SK-N-SH (cell line): ENCODE measurements around the gene MRPL49. TPM values are rescaled to one million over a fixed set of nuclear protein-coding genes. Genes with fewer than 3 reads are reported as not detected.

Experiments used
- CTCF ChIA-PET: fragments of 300-600, 350-600 bp; formaldehyde crosslinking; extraction: SDS; loops from one replicate; lab custom pipeline; 2021; lab: Yijun Ruan, JAX
- POLR2A ChIA-PET: fragments of 350-600 bp; sonication (Branson Sonifier 250); formaldehyde crosslinking; extraction: SDS; loops from one replicate; lab custom pipeline; 2020; ENCODE audit warnings: antibody characterized with exemption, inconsistent platforms; lab: Yijun Ruan, JAX
- DNase-seq: peaks from one replicate; pipeline ENCODE4 v3.0.0; 2012
- H2AFZ ChIP-seq: fragments of 200-600 bp; sonication (generic); 2 replicates; pipeline ENCODE4 v1.8.1; 2016; ENCODE audit warnings: antibody characterized with exemption, mild to moderate bottlenecking, low read depth
- H3F3A ChIP-seq: fragments of 200-600 bp; sonication (generic); replicated peaks from 2 replicates; pipeline ENCODE3; 2016; ENCODE audit warnings: antibody characterized with exemption, mild to moderate bottlenecking; ENCODE audit not compliant: insufficient read depth
- H3K27ac ChIP-seq, 2 experiments: fragments of 200-500 bp in 1 of 2; fragments of 200-600 bp in 1 of 2; sonication (Bioruptor generic) in 1 of 2; sonication (generic), shearing (Covaris generic) in 1 of 2; 2 replicates each; pipeline versions ENCODE4 v1.5.1 to v1.6.1; 2014 to 2016; ENCODE audit warnings: low read depth in 2 of 2, inconsistent platforms in 1 of 2, low read length in 1 of 2, mild to moderate bottlenecking in 1 of 2, mixed read lengths in 1 of 2
- H3K27me3 ChIP-seq: fragments of 200-600 bp; sonication (generic), shearing (Covaris generic); 2 replicates; pipeline ENCODE4 v1.6.1; 2016; ENCODE audit warnings: mixed run types; ENCODE audit not compliant: insufficient read depth
- H3K36me3 ChIP-seq, 2 experiments: fragments of 200-500 bp in 1 of 2; fragments of 200-600 bp in 1 of 2; sonication (Bioruptor generic) in 1 of 2; sonication (generic) in 1 of 2; replicated peaks in 1 of 2; 2 replicates each; pipeline versions ENCODE3 to v1.5.1; 2014 to 2016; ENCODE audit warnings: low read length in 1 of 2, mild to moderate bottlenecking in 1 of 2; ENCODE audit not compliant: insufficient read depth in 2 of 2, control insufficient read depth in 1 of 2
- H3K4me1 ChIP-seq, 2 experiments: fragments of 200-500 bp in 1 of 2; fragments of 200-600 bp in 1 of 2; sonication (Bioruptor generic) in 1 of 2; sonication (generic), shearing (Covaris generic) in 1 of 2; 2 replicates each; pipeline versions ENCODE4 v1.5.1 to v1.6.1; 2014 to 2016; ENCODE audit warnings: low read depth in 1 of 2, low read length in 1 of 2, mixed run types in 1 of 2; ENCODE audit not compliant: insufficient read depth in 2 of 2, control insufficient read depth in 1 of 2
- H3K4me2 ChIP-seq: fragments of 200-600 bp; sonication (generic), shearing (Covaris generic); 2 replicates; pipeline ENCODE4 v1.6.1; 2017; ENCODE audit warnings: mixed run types
- H3K4me3 ChIP-seq, 2 experiments: fragments of 200-500 bp in 1 of 2; fragments of 200-600 bp in 1 of 2; sonication (Bioruptor generic) in 1 of 2; sonication (generic), shearing (Covaris generic) in 1 of 2; 2 replicates each; pipeline versions ENCODE4 v1.5.1 to v1.8.1; 2014 to 2016; ENCODE audit warnings: low read depth in 2 of 2, inconsistent platforms in 1 of 2, low read length in 1 of 2, mild to moderate bottlenecking in 1 of 2, mixed read lengths in 1 of 2, moderate library complexity in 1 of 2
- H3K79me2 ChIP-seq: fragments of 200-600 bp; sonication (generic); 2 replicates; pipeline ENCODE4 v1.8.1; 2017; ENCODE audit warnings: mild to moderate bottlenecking; ENCODE audit not compliant: insufficient read depth
- H3K9ac ChIP-seq: fragments of 200-600 bp; sonication (generic); 2 replicates; pipeline ENCODE4 v1.6.1; 2017; ENCODE audit warnings: mixed run types
- H3K9me2 ChIP-seq: fragments of 200-600 bp; sonication (generic); 2 replicates; pipeline ENCODE4 v1.6.1; 2017; ENCODE audit warnings: mixed run types
- H3K9me3 ChIP-seq: fragments of 200-600 bp; sonication (generic); 2 replicates; pipeline ENCODE4 v1.6.1; 2017; ENCODE audit warnings: mixed run types, mild to moderate bottlenecking, moderate library complexity
- H4K20me1 ChIP-seq: fragments of 200-600 bp; sonication (generic); 2 replicates; pipeline ENCODE4 v1.6.1; 2017; ENCODE audit warnings: mild to moderate bottlenecking, mixed run types; ENCODE audit not compliant: insufficient read depth
- ELF1 ChIP-seq: IDR thresholded peaks from 2 replicates; pipeline ENCODE4 v1.4.0; 2012
- EP300 ChIP-seq, 2 experiments: IDR thresholded peaks; 2 replicates each; pipeline versions ENCODE4 v1.4.0 to v1.6.1; 2012; ENCODE audit warnings: borderline replicate concordance in 1 of 2, low read depth in 1 of 2, low read length in 1 of 2
- FOSL2 ChIP-seq: IDR thresholded peaks from 2 replicates; pipeline ENCODE4 v1.4.0; 2012; ENCODE audit warnings: low read depth, mild to moderate bottlenecking, moderate library complexity, borderline replicate concordance
- FOXJ3 ChIP-seq: sonication (generic); formaldehyde crosslinking; IDR thresholded peaks from 2 replicates; pipeline ENCODE4 v1.5.1; 2020; ENCODE audit warnings: mild to moderate bottlenecking, missing genetic modification reagents
- FOXM1 ChIP-seq: IDR thresholded peaks from 2 replicates; pipeline ENCODE4 v1.4.0; 2012; ENCODE audit warnings: low read depth, mild to moderate bottlenecking
- MAX ChIP-seq: IDR thresholded peaks from 2 replicates; pipeline ENCODE4 v1.4.0; 2012; ENCODE audit warnings: low read depth
- MXI1 ChIP-seq: IDR thresholded peaks from 2 replicates; pipeline ENCODE4 v1.6.1; 2012; ENCODE audit warnings: mild to moderate bottlenecking, low read depth, low read length, improper control_type of control experiment
- NFIC ChIP-seq: IDR thresholded peaks from 2 replicates; pipeline ENCODE4 v1.4.0; 2012; ENCODE audit warnings: borderline replicate concordance
- PBX3 ChIP-seq: IDR thresholded peaks from 2 replicates; pipeline ENCODE4; 2012
- RAD21 ChIP-seq: IDR thresholded peaks from 2 replicates; pipeline ENCODE4 v1.6.1; 2012; ENCODE audit warnings: mild to moderate bottlenecking, low read length
- RCOR1 ChIP-seq: fragments of 150-350 bp; IDR thresholded peaks from 2 replicates; pipeline ENCODE4 v1.6.1; 2017; ENCODE audit warnings: antibody characterized with exemption, low read length
- REST ChIP-seq: IDR thresholded peaks from 2 replicates; pipeline ENCODE4 v1.6.1; 2012; ENCODE audit warnings: mild to moderate bottlenecking, low read depth, low read length, moderate library complexity
- RXRA ChIP-seq: IDR thresholded peaks from 2 replicates; pipeline ENCODE4 v1.4.0; 2012; ENCODE audit warnings: low read depth, mild to moderate bottlenecking, borderline replicate concordance
- SIN3A ChIP-seq: IDR thresholded peaks from 2 replicates; pipeline ENCODE4 v1.6.1; 2012; ENCODE audit warnings: low read depth, mild to moderate bottlenecking, low read length, moderate library complexity, borderline replicate concordance
- TEAD4 ChIP-seq: IDR thresholded peaks from 2 replicates; pipeline ENCODE4 v1.4.0; 2012; ENCODE audit warnings: mild to moderate bottlenecking, borderline replicate concordance; ENCODE audit not compliant: insufficient read depth
- WGBS: methylation state at CpG from one replicate; pipeline ENCODE4 v1.1.6; 2017; ENCODE audit warnings: low lambda C conversion rate; 5-methylcytosine and 5-hydroxymethylcytosine counted together
- polyA plus RNA-seq, 3 experiments: library from polyadenylated mRNA; depleted of rRNA; stranded (reverse); fragments of >200 nt; gene quantifications; 2 replicates each; pipeline ENCODE4 v1.2.3, GENCODE V29; 2012
- TF ChIP-seq, protein P1 (sequence below): fragments of 150-350 bp; IDR thresholded peaks from 2 replicates; pipeline ENCODE4 v1.6.1; 2017; ENCODE audit warnings: antibody characterized with exemption, low read length, low read depth, borderline replicate concordance

Gene MRPL49
- polyA plus RNA-seq, 1 of the 3 experiments (the other 2 are of a cell fraction) = 56.7 TPM

DNA sequence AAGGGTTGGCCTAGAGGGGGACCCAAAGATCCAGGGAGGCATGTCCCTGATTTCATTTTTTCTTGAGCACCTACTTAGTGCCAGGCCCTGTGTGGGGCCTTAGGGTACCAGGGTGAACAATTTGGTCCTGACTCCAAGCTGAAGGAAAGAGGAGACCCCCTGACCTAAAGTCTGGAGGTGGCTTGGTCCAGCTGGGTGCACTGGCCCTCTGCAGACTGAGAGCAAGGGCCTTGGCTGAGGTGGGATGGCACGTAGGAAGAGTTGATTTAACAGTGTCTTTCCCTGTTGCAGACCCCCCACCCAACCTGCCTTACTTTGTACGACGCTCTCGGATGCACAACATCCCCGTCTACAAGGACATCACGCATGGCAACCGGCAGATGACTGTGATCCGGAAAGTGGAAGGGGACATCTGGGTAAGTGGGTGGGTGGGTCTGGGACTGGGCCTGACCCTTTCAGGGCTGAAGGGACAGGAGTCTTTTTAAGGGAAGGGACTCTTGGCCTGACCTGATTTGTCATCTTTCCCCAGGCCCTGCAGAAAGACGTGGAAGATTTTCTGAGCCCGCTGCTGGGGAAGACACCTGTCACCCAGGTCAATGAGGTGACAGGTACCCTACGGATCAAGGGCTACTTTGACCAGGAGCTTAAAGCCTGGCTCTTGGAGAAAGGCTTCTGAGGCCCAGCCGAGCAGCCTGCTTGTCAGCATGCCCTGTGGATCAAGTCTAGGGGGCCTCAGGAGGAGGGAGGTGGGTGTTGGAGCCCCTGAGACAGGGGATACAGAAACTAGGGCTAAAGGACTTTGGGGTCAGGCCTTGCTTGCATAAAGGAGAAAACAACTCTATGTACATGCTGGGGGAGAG lies 3.3 kb downstream of the MRPL49 start:
- Histone ChIP-seq H3K4me1 (peaks cover 8 to 12% of the 10 kb centered on the region in 2 experiments; a peak in 3 of 4 replicates), H3K9me2 (no peaks in the 10 kb centered on the region), H3K4me3 (no peak overlapping the region), H4K20me1 (no peaks in the 10 kb centered on the region), H2AFZ (no peak overlapping the region), H3K9ac (no peak overlapping the region), H3F3A (peaks cover 11% of the 10 kb centered on the region), H3K9me3 (no peaks in the 10 kb centered on the region), H3K79me2 (peaks cover 47% of the 10 kb centered on the region), H3K27me3 (no peaks in the 10 kb centered on the region), H3K36me3 (peaks cover 15 to 64% of the 10 kb centered on the region in 2 experiments), H3K4me2 (no peak overlapping the region), H3K27ac (no peak overlapping the region)
- DNase-seq = no peak
- POLR2A ChIA-PET = interaction anchor here (1.2 kb wide), 1 partner anchor 9 kb away, joined by 4 read pairs; the partner anchor contains the start of gene SYVN1
- CTCF ChIA-PET = interaction anchor here (0.9 to 2.0 kb wide), 2 partner anchors 8 to 13 kb away, joined by 3 to 10 read pairs; partner anchors contain the start of genes TM7SF2 and ZNHIT2
- TF ChIP-seq REST = no peak
- TF ChIP-seq ELF1 = no peak
- TF ChIP-seq, protein P1, sequence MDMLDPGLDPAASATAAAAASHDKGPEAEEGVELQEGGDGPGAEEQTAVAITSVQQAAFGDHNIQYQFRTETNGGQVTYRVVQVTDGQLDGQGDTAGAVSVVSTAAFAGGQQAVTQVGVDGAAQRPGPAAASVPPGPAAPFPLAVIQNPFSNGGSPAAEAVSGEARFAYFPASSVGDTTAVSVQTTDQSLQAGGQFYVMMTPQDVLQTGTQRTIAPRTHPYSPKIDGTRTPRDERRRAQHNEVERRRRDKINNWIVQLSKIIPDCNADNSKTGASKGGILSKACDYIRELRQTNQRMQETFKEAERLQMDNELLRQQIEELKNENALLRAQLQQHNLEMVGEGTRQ = no peak
- TF ChIP-seq NFIC = no peak
- no peak for TF ChIP-seq FOXJ3
- TF ChIP-seq RXRA = no peak
- TF ChIP-seq RCOR1 = no peak
- TF ChIP-seq SIN3A = no peak
- no peak for TF ChIP-seq TEAD4
- no peak for TF ChIP-seq RAD21
- TF ChIP-seq EP300 (IDR thresholded peaks at IDR 0.05; ENCODE audit: borderline replicate concordance in 1 of 2, low read depth in 1 of 2, low read length in 1 of 2) = no peak
- TF ChIP-seq MXI1 = no peak
- TF ChIP-seq MAX = no peak
- no peak for TF ChIP-seq FOSL2
- no peak for TF ChIP-seq PBX3
- TF ChIP-seq FOXM1 = no peak
- WGBS = 86% methylated on average over 12 of the region's 12 CpGs
